Measurements from ENCODE around the gene TNFAIP2. TPM values are rescaled to one million over a fixed set of nuclear protein-coding genes. Genes with fewer than 3 reads are reported as not detected.

Gene TNFAIP2
- polyA plus RNA-seq, 1 donor from 2014 or later = 1.8 TPM

- no peak overlapping the region for H3K9ac ChIP-seq (ENCODE audit: low read length)
- no peak overlapping the region for H3K4me3 ChIP-seq (ENCODE audit: low read length)
- TF ChIP-seq SMC3 (conservative IDR thresholded peaks at IDR 0.05; ENCODE audit: poor library complexity) = no peak
- no peak for TF ChIP-seq RAD21 (conservative IDR thresholded peaks at IDR 0.05)
- no peak for TF ChIP-seq REST (IDR thresholded peaks at IDR 0.05; ENCODE audit: borderline replicate concordance)
- no peak for TF ChIP-seq EP300 (conservative IDR thresholded peaks at IDR 0.05; ENCODE audit: poor library complexity, severe bottlenecking)
- no peak for TF ChIP-seq POLR2AphosphoS5 (IDR thresholded peaks at IDR 0.05)
- TF ChIP-seq CTCF (IDR thresholded peaks at IDR 0.05; ENCODE audit: poor library complexity, severe bottlenecking) = no peak
- no peak for TF ChIP-seq MXI1 (conservative IDR thresholded peaks at IDR 0.05; ENCODE audit: poor library complexity, severe bottlenecking)
- TF ChIP-seq EZH2 (IDR thresholded peaks at IDR 0.05; ENCODE audit: borderline replicate concordance, insufficient read depth, low read length, poor library complexity, severe bottlenecking) = no peak
- no peak for TF ChIP-seq TAF1 (IDR thresholded peaks at IDR 0.05; ENCODE audit: low read depth)
- no peaks in the 10 kb centered on the region for H3K36me3 ChIP-seq (ENCODE audit: insufficient read depth, low read length)
- no peak overlapping the region for H2AFZ ChIP-seq (ENCODE audit: low read depth, low read length)
- no peak overlapping the region for H3K4me2 ChIP-seq (ENCODE audit: low read length)
- H3K27me3 ChIP-seq (ENCODE audit: insufficient read depth, low read depth, low read length) = no peaks in the 10 kb centered on the region
- no peaks in the 10 kb centered on the region for H3F3A ChIP-seq (ENCODE audit: insufficient read depth, low read length, poor library complexity, severe bottlenecking)
- H3K9me3 ChIP-seq (ENCODE audit: low read length) = no peaks in the 10 kb centered on the region
- H3K79me2 ChIP-seq (replicated peaks; ENCODE audit: insufficient read depth, low read length) = no peaks in the 10 kb centered on the region
- no peaks in the 10 kb centered on the region for H3K9me2 ChIP-seq (ENCODE audit: insufficient read depth, low read length)
- no peaks in the 10 kb centered on the region for H4K20me1 ChIP-seq (ENCODE audit: insufficient read depth)
- no peak overlapping the region for H3K27ac ChIP-seq (ENCODE audit: low read length)
Observed at GRCh38 chr14:103144085-103144484, 20.8 kb downstream of the TNFAIP2 start.

GRCh38 chr14:103146141-103146709 lies 23.0 kb downstream of the TNFAIP2 start:
- H4K20me1 ChIP-seq (ENCODE audit: insufficient read depth) = no peaks in the 10 kb centered on the region
- TF ChIP-seq MXI1 (conservative IDR thresholded peaks at IDR 0.05; ENCODE audit: poor library complexity, severe bottlenecking) = no peak
- H3K27me3 ChIP-seq (ENCODE audit: insufficient read depth, low read depth, low read length) = no peaks in the 10 kb centered on the region
- H3K4me3 ChIP-seq (ENCODE audit: low read length) = no peak overlapping the region
- H3F3A ChIP-seq (ENCODE audit: insufficient read depth, low read length, poor library complexity, severe bottlenecking) = no peaks in the 10 kb centered on the region
- no peaks in the 10 kb centered on the region for H3K79me2 ChIP-seq (replicated peaks; ENCODE audit: insufficient read depth, low read length)
- H3K9ac ChIP-seq (ENCODE audit: low read length) = no peak overlapping the region
- no peak overlapping the region for H3K27ac ChIP-seq (ENCODE audit: low read length)
- H3K4me2 ChIP-seq (ENCODE audit: low read length) = no peak overlapping the region
- no peaks in the 10 kb centered on the region for H3K9me3 ChIP-seq (ENCODE audit: low read length)
- H2AFZ ChIP-seq (ENCODE audit: low read depth, low read length) = no peak overlapping the region
- H3K9me2 ChIP-seq (ENCODE audit: insufficient read depth, low read length) = no peaks in the 10 kb centered on the region
- no peaks in the 10 kb centered on the region for H3K36me3 ChIP-seq (ENCODE audit: insufficient read depth, low read length)
